MV-4-11 (cell line): ENCODE data around the gene FBXO42.

Experiments used
- DNase-seq: peaks from one replicate; lab custom pipeline; 2025; lab: John Stamatoyannopoulos, UW

Gene FBXO42

GRCh38 chr1:16324456-16324890 lies 27.8 kb downstream of the FBXO42 start:
- DNase-seq, result no peak

GRCh38 chr1:16321176-16321867 lies 31.0 kb downstream of the FBXO42 start:
- no peak for DNase-seq

- DNase-seq, result no peak
Measured at GRCh38 chr1:16318555-16318954, 33.7 kb downstream of the FBXO42 start.

- no peak for DNase-seq
Measured at GRCh38 chr1:16315437-16315836, 36.8 kb downstream of the FBXO42 start.

- DNase-seq, result no peak
Measured at GRCh38 chr1:16307222-16307621, 45.1 kb downstream of the FBXO42 start.

GRCh38 chr1:16302709-16303627 lies 49.3 kb downstream of the FBXO42 start:
- peak; percentile 94 for DNase-seq

- DNase-seq, result no peak
Measured at GRCh38 chr1:16300436-16300835, 51.8 kb downstream of the FBXO42 start.

- no peak for DNase-seq
Measured at GRCh38 chr1:16298653-16299052, 53.6 kb downstream of the FBXO42 start.

GRCh38 chr1:16296643-16297042 lies 55.6 kb downstream of the FBXO42 start:
- DNase-seq, result peak; percentile 75

GRCh38 chr1:16294219-16295212 lies 57.8 kb downstream of the FBXO42 start:
- DNase-seq, result no peak

- peak; percentile 91 for DNase-seq
Measured at GRCh38 chr1:16293538-16293937, 58.7 kb downstream of the FBXO42 start.

GRCh38 chr1:16292739-16293138 lies 59.5 kb downstream of the FBXO42 start:
- no peak for DNase-seq

GRCh38 chr1:16289959-16290358 lies 62.3 kb downstream of the FBXO42 start:
- no peak for DNase-seq

GRCh38 chr1:16286122-16286521 lies 66.2 kb downstream of the FBXO42 start:
- DNase-seq, result no peak

- no peak for DNase-seq
Measured at GRCh38 chr1:16281765-16282164, 70.5 kb downstream of the FBXO42 start.

- DNase-seq, result no peak
Measured at GRCh38 chr1:16279186-16279585, 73.1 kb downstream of the FBXO42 start.

GRCh38 chr1:16276302-16277030 lies 75.8 kb downstream of the FBXO42 start:
- DNase-seq, result no peak

- no peak for DNase-seq
Measured at GRCh38 chr1:16275591-16275990, 76.7 kb downstream of the FBXO42 start.

GRCh38 chr1:16267690-16268180 lies 84.5 kb downstream of the FBXO42 start:
- no peak for DNase-seq

GRCh38 chr1:16266411-16267118 lies 85.7 kb downstream of the FBXO42 start:
- no peak for DNase-seq
